NCI-H1694 (cell line): Measurements from ENCODE around the gene SLC19A1.

Experiments used
- DNase-seq: peaks from one replicate; lab custom pipeline; 2025; lab: John Stamatoyannopoulos, UW

SLC19A1 gene

GRCh38 chr21:45545236-45545570 is 3.0 kb upstream of the SLC19A1 start:
- DNase-seq: no peak

- DNase-seq: no peak
These were observed 2.4 kb upstream of the SLC19A1 start for GRCh38 chr21:45544449-45545235.

DNA sequence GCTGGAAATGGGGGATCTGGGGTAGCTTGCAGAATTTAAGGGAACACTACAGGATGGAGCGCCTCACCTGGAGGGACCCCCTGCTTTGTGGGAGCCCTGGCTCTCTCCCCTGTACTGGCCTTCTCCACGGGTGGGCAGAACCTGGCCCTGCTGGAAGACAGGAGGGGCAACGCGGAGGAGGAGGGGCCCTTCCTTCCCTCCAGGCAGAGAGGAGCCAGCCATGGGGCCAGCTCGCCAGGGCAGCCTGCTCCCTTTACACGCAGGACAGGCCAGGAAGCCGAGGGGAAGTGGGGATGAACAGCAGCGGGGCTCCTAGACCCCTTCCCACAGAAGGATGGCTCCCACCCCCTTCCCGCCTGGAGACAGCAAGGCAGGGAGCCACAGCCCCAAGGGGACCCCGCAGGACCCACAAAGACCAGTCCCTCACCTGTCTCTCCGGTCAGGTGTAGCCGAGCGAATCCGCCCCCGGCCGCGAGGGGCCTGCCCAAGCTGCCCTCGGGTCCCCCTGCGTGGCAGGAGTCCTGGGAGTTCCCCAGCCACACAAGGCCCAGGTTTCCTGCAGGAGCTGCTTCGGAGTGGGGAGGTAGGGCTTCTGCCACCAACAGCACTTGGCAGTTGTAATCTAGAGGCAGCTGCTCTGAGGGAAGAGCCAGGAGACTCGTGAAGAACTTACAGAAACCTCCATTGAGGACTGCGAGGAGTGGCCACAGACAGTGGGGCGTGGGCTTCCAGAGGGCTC is 1.6 kb upstream of the SLC19A1 start:
- no peak for DNase-seq

GRCh38 chr21:45543371-45543709 is 1.1 kb upstream of the SLC19A1 start:
- DNase-seq: no peak

- DNase-seq: no peak
These were observed 579 bp upstream of the SLC19A1 start for GRCh38 chr21:45542667-45543370.

DNA sequence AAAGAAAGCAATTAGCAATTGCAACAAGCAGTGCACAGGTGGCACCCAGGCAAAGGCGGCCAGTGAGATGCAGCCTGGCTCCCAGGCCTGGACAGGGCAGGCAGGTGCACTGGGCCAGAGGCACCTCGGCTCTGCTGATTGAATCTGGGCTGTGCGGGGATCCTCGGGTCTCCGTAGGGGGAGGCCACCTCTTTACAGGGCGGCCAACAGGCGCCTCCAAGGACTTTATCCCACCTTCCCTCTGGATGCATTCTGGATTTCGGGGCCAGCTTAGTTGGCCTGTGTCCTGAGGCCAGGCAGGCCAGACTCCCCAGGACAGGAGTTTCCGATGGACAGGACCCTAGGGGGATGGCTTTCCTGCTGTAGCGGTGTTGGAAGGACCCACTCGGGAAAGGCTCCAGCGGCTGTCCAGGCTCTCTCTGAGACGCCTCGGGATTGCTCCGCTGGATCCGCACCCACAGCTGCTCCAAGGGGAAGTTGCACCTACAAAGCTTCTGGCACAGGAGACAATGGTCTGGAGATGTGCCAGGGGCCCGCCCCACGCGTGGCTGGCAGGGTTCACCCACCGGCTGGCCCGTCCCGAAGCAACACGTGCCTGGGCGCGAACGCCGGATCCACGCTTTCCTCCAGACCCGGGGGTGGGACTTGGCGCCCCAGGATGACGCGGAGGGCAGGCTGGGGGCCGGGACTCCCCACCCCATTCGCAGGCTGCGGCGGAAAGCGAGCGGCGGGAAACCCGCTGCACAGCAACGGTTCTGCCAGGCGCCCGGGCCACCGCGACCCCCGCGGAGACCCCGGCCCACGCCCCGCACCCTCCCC is 810 bp downstream of the SLC19A1 start:
- DNase-seq: no peak

DNA sequence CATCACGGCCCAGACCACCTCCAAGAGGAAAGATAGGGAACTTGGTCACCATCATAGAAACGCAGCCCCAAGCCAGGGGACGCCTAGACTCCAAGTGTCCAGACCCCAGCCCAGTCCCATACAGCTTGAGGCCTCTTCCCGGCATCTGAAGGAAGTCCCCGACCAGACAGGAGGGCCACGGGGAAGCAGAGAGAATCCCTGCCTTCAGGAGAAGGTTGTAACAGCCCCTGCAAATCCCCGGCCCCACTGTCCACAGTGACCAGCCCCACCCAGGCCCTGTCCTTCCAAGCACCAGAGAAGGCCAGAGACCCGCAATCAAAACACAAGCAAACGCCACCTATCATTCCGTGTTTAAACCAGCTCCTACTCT is 1.7 kb downstream of the SLC19A1 start:
- DNase-seq: no peak

DNA sequence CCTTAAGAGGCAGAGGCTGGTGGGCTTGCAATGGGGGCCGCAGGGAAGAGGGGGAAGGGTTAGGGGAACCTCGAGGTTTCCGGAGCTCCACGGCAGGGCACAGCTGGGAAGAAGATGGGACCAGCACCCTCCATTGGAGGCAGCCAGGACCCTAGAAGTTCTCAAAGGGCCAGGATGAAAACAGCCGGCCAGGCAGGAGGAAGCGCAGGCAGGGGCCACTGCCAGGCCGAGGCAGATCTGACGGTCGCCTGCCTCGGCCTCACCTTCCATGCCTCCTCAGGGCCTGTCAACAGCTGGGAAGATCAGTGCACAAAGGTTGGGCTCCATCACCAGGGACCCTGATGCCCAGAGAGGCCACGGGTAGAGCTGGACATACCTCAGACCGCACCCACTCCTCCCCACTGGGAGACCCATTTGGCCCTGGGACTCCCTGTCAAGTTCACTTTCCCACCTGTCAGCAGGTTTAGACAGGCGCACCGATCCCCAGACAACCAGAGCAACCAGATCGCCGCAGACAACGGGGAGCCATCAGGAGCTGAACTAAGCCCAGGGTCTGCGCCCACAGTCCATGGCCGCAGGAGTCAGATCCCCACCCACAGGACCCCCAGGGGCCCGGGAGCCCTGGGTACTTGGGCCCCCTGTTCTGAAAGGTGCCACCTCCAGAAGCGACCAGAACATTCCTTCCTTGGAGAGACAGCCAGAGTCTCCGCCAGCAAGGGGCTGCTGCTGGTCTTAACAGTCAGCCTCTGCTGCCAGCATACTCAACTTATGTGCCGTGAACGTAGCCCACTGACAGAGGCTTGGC is 2.2 kb downstream of the SLC19A1 start:
- no peak for DNase-seq

DNA sequence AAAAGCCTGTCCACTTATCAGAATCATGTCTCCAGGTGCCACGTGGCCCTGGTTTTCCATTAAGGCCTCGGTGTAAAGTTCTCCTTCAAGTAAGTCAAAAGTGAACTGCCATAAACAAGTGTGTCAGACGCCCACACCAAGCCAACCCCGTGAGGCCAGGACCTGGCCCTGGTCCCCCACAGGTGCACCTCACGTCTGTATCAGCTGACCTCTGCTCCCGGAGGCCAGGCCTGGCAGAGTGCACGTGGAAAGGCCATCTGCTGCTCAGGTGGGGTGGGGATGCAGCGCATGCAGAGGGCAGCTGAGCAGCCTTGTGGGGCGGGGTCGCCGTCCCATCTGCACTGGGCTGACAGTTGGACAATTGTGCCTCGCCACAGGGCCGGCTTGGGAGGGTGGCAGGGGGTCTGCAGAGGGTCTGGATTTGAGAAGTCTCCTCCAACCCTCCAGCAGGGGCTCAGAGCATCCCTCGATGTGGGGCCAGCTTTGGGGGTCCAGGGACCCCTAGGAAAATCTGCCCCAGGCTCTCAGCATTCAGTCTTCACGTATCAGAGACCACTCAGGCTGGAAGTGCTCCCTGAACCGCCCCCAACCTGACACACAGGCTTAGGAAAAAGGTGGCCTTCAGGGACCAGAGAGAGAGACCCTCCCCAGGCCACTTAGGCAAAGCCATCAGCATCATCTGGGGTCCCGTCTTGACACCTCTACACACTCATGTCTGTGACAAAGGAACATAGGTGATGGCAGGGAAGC is 3.0 kb downstream of the SLC19A1 start:
- no peak for DNase-seq

GRCh38 chr21:45538381-45539045 is 3.7 kb downstream of the SLC19A1 start:
- no peak for DNase-seq

GRCh38 chr21:45537746-45538291 is 4.4 kb downstream of the SLC19A1 start:
- DNase-seq: no peak

DNA sequence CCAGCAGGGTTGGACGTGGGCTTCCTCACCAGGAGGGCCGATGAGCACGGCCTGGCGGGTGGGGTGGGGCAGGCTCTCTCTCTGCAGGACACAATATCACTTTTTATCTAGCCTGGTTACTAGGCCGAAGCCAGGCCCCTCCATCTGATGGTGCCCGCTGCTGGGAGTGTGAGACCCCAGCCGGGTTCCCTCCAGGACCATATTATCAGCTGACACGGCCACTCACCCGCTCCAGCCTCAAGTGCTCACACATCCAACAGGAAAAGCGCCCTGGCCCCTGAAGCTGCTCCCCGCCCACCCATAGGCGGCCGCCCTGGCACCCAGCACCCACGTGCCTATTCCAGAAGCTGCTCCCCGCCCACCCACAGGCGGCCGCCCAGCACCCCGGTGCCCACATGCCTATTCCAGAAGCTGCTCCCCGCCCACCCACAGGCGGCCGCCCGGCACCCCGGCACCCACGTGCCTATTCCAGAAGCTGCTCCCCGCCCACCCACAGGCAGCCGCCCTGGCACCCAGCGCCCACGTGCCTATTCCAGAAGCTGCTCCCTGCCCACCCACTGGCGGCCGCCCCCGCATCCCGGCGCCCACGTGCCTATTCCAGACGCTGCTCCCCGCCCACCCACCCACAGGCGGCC is 5.0 kb downstream of the SLC19A1 start:
- DNase-seq: no peak

- no peak for DNase-seq
These were observed 5.7 kb downstream of the SLC19A1 start for GRCh38 chr21:45536301-45537081.

- no peak for DNase-seq
These were observed 6.7 kb downstream of the SLC19A1 start for GRCh38 chr21:45535341-45536081.

- DNase-seq: no peak
These were observed 7.5 kb downstream of the SLC19A1 start for GRCh38 chr21:45534636-45535331.

GRCh38 chr21:45533846-45534635 is 8.2 kb downstream of the SLC19A1 start:
- no peak for DNase-seq
